ENCODE measurements around the gene CLDN15. TPM values are rescaled to one million over a fixed set of nuclear protein-coding genes. Genes with fewer than 3 reads are reported as not detected.

The CLDN15 gene
- total and polyA plus RNA-seq, 2 donors (not counting 1 experiment from before 2014, with no cell fraction given) = 1.6 to 3.1 TPM

GRCh38 chr7:101223528-101223927 is 14.1 kb downstream of the CLDN15 start:
- no peak overlapping the region for H3K4me3 ChIP-seq (replicated peaks in 1 of 4; ENCODE audit: control extremely low read depth in 1 of 4, insufficient read depth in 1 of 4, low read depth in 3 of 4, low read length in 4 of 4)
- no peaks in the 10 kb centered on the region for H4K20me1 ChIP-seq (ENCODE audit: control insufficient read depth, extremely low read depth, insufficient read depth, low read length)
- peaks cover 13% of the 10 kb centered on the region for H3K79me2 ChIP-seq (ENCODE audit: control insufficient read depth, insufficient read depth, low read length)
- no peaks in the 10 kb centered on the region for H3K9me3 ChIP-seq (ENCODE audit: control insufficient read depth, insufficient read depth, low read depth, low read length)
- H3K4me2 ChIP-seq (ENCODE audit: extremely low read depth, insufficient read depth, low read length) = no peak overlapping the region
- peaks cover 11% of the 10 kb centered on the region for H3K36me3 ChIP-seq (ENCODE audit: control insufficient read depth, insufficient read depth, low read length)
- H3K27ac ChIP-seq (ENCODE audit: insufficient read depth, low read length) = no peak overlapping the region
- no peak for TF ChIP-seq CTCF (conservative IDR thresholded peaks at IDR 0.05 in 1 of 2, IDR thresholded peaks at IDR 0.05 in 1 of 2; ENCODE audit: low read depth in 1 of 2, low read length in 2 of 2)
- no peak for TF ChIP-seq EZH2 (IDR thresholded peaks at IDR 0.05; ENCODE audit: low read length, missing control alignments)
- H3K4me1 ChIP-seq (ENCODE audit: control insufficient read depth, extremely low read depth, insufficient read depth, low read length) = no peaks in the 10 kb centered on the region
- H3K9ac ChIP-seq (ENCODE audit: insufficient read depth, low read length) = no peak overlapping the region
- H3K27me3 ChIP-seq (ENCODE audit: control insufficient read depth, insufficient read depth, low read length) = no peaks in the 10 kb centered on the region
- H2AFZ ChIP-seq (ENCODE audit: low read length) = no peak overlapping the region
- DNase-seq (ENCODE audit: low read depth in 2 of 2) = no peak

GRCh38 chr7:101222275-101222830 is 15.2 kb downstream of the CLDN15 start:
- Histone ChIP-seq H3K9me3 (ENCODE audit: control insufficient read depth, insufficient read depth, low read depth, low read length) (no peaks in the 10 kb centered on the region), H4K20me1 (ENCODE audit: control insufficient read depth, extremely low read depth, insufficient read depth, low read length) (no peaks in the 10 kb centered on the region), H3K4me1 (ENCODE audit: control insufficient read depth, extremely low read depth, insufficient read depth, low read length) (no peaks in the 10 kb centered on the region), H3K9ac (ENCODE audit: insufficient read depth, low read length) (no peak overlapping the region), H2AFZ (ENCODE audit: low read length) (no peak overlapping the region), H3K36me3 (ENCODE audit: control insufficient read depth, insufficient read depth, low read length) (peaks cover 11% of the 10 kb centered on the region), H3K4me3 (replicated peaks in 1 of 4; ENCODE audit: control extremely low read depth in 1 of 4, insufficient read depth in 1 of 4, low read depth in 3 of 4, low read length in 4 of 4) (no peak overlapping the region), H3K79me2 (ENCODE audit: control insufficient read depth, insufficient read depth, low read length) (peaks cover 16% of the 10 kb centered on the region), H3K27me3 (ENCODE audit: control insufficient read depth, insufficient read depth, low read length) (no peaks in the 10 kb centered on the region), H3K4me2 (ENCODE audit: extremely low read depth, insufficient read depth, low read length) (no peak overlapping the region), H3K27ac (ENCODE audit: insufficient read depth, low read length) (no peak overlapping the region)
- no peak for TF ChIP-seq EZH2 (IDR thresholded peaks at IDR 0.05; ENCODE audit: low read length, missing control alignments)
- no peak for TF ChIP-seq CTCF (conservative IDR thresholded peaks at IDR 0.05 in 1 of 2, IDR thresholded peaks at IDR 0.05 in 1 of 2; ENCODE audit: low read depth in 1 of 2, low read length in 2 of 2)
- DNase-seq (ENCODE audit: low read depth in 2 of 2) = no peak

GRCh38 chr7:101220295-101220694 is 17.3 kb downstream of the CLDN15 start:
- Histone ChIP-seq H3K27me3 (ENCODE audit: control insufficient read depth, insufficient read depth, low read length) (no peaks in the 10 kb centered on the region), H3K9ac (ENCODE audit: insufficient read depth, low read length) (no peak overlapping the region), H2AFZ (ENCODE audit: low read length) (no peak overlapping the region), H3K4me3 (replicated peaks in 1 of 4; ENCODE audit: control extremely low read depth in 1 of 4, insufficient read depth in 1 of 4, low read depth in 3 of 4, low read length in 4 of 4) (no peak overlapping the region), H3K79me2 (ENCODE audit: control insufficient read depth, insufficient read depth, low read length) (peaks cover 33% of the 10 kb centered on the region), H3K36me3 (ENCODE audit: control insufficient read depth, insufficient read depth, low read length) (peaks cover 15% of the 10 kb centered on the region), H4K20me1 (ENCODE audit: control insufficient read depth, extremely low read depth, insufficient read depth, low read length) (no peaks in the 10 kb centered on the region), H3K9me3 (ENCODE audit: control insufficient read depth, insufficient read depth, low read depth, low read length) (no peaks in the 10 kb centered on the region), H3K4me2 (ENCODE audit: extremely low read depth, insufficient read depth, low read length) (no peak overlapping the region), H3K27ac (ENCODE audit: insufficient read depth, low read length) (no peak overlapping the region), H3K4me1 (ENCODE audit: control insufficient read depth, extremely low read depth, insufficient read depth, low read length) (peaks cover 7% of the 10 kb centered on the region)
- TF ChIP-seq EZH2 (IDR thresholded peaks at IDR 0.05; ENCODE audit: low read length, missing control alignments) (no peak), CTCF (conservative IDR thresholded peaks at IDR 0.05 in 1 of 2, IDR thresholded peaks at IDR 0.05 in 1 of 2; ENCODE audit: low read depth in 1 of 2, low read length in 2 of 2) (no peak)
- no peak for DNase-seq (ENCODE audit: low read depth in 2 of 2)

Measured in fibroblast of lung (primary cell).